ENCODE data around the gene HNRNPDL. TPM values are rescaled to one million over a fixed set of nuclear protein-coding genes. Genes with fewer than 3 reads are reported as not detected.

The HNRNPDL gene
- total RNA-seq, 2 experiments from 2014 or later, result 224 to 394 TPM

GRCh38 chr4:82432596-82432995 lies 2.3 kb upstream of the HNRNPDL start:
- no peak for DNase-seq (ENCODE audit: low spot score)
- Histone ChIP-seq H3K36me3 (ENCODE audit: insufficient read depth, low read length) (peaks cover 69% of the 10 kb centered on the region), H3K9me2 (ENCODE audit: insufficient read depth, low read length) (no peaks in the 10 kb centered on the region), H4K20me1 (ENCODE audit: insufficient read depth, low read length) (peaks cover 46% of the 10 kb centered on the region), H3K4me3 (ENCODE audit: low read depth, low read length, poor library complexity, severe bottlenecking) (no peak overlapping the region), H3K4me1 (ENCODE audit: insufficient read depth, low read length, poor library complexity, severe bottlenecking) (peaks cover 42% of the 10 kb centered on the region), H3K79me2 (ENCODE audit: insufficient read depth, low read depth, low read length) (peaks cover 86% of the 10 kb centered on the region), H3K27ac (ENCODE audit: low read depth, low read length, poor library complexity, severe bottlenecking) (no peak overlapping the region), H3K4me2 (ENCODE audit: low read length) (peak overlapping the region; percentile 36; the same call in 1 of the 2 replicates), H2AFZ (ENCODE audit: low read length) (no peak overlapping the region), H3K9me3 (ENCODE audit: low read length) (no peaks in the 10 kb centered on the region)
- intact Hi-C loops (cut with micrococcal nuclease; ENCODE audit: unreplicated experiment), result no loop called here
- no peak for TF ChIP-seq EZH2phosphoT487 (IDR thresholded peaks at IDR 0.05; ENCODE audit: borderline replicate concordance, low read depth, low read length)
- no peak for TF ChIP-seq CTCF (conservative IDR thresholded peaks at IDR 0.05; ENCODE audit: low read length)
- BruUV-seq (replicated peaks), result no TSS peak
- POLR2A ChIA-PET, result interaction anchor here (1.6 to 2.4 kb wide), 2 partner anchors 8 to 12 kb away, joined by 7 to 8 read pairs; no protein-coding TSS in a partner anchor
- CTCF ChIA-PET (ENCODE audit: unreplicated experiment), result no interaction called here

GRCh38 chr4:82431831-82432230 lies 1.6 kb upstream of the HNRNPDL start:
- no peak for TF ChIP-seq EZH2phosphoT487 (IDR thresholded peaks at IDR 0.05; ENCODE audit: borderline replicate concordance, low read depth, low read length)
- TF ChIP-seq CTCF (conservative IDR thresholded peaks at IDR 0.05; ENCODE audit: low read length), result no peak
- Histone ChIP-seq H3K4me3 (ENCODE audit: low read depth, low read length, poor library complexity, severe bottlenecking) (peak overlapping the region; percentile 99), H4K20me1 (ENCODE audit: insufficient read depth, low read length) (peaks cover 50% of the 10 kb centered on the region), H3K9me2 (ENCODE audit: insufficient read depth, low read length) (no peaks in the 10 kb centered on the region), H3K4me1 (ENCODE audit: insufficient read depth, low read length, poor library complexity, severe bottlenecking) (peaks cover 43% of the 10 kb centered on the region), H3K9me3 (ENCODE audit: low read length) (no peaks in the 10 kb centered on the region), H3K27ac (ENCODE audit: low read depth, low read length, poor library complexity, severe bottlenecking) (no peak overlapping the region), H3K4me2 (ENCODE audit: low read length) (peak overlapping the region; percentile 80), H2AFZ (ENCODE audit: low read length) (no peak overlapping the region), H3K36me3 (ENCODE audit: insufficient read depth, low read length) (peaks cover 69% of the 10 kb centered on the region), H3K79me2 (ENCODE audit: insufficient read depth, low read depth, low read length) (peaks cover 86% of the 10 kb centered on the region)
- DNase-seq (ENCODE audit: low spot score), result no peak
- CTCF ChIA-PET (ENCODE audit: unreplicated experiment), result interaction anchor here (0.6 to 1.3 kb wide), 2 partner anchors 9 to 58 kb away, joined by 3 to 4 read pairs; partner anchors contain the start of gene HNRNPD
- POLR2A ChIA-PET, result interaction anchor here (0.6 to 2.4 kb wide), 6 partner anchors 9 to 1296 kb away, joined by 3 to 8 read pairs (median 6); no protein-coding TSS in a partner anchor
- BruUV-seq (replicated peaks), result no TSS peak
- intact Hi-C loops (cut with micrococcal nuclease; ENCODE audit: unreplicated experiment), result no loop called here
